ENCODE measurements around the gene GDF15.
"Not testable (repeated sequence)": the region's sequence is repeated elsewhere in the genome, so short reads cannot be mapped to it uniquely, and the experiment has no call there.

The GDF15 gene

GRCh38 chr19:18379803-18380747 is 5.9 kb upstream of the GDF15 start (continued):
- TF ChIP-seq ZNF280D (tag by site-specific recombination; IDR thresholded peaks at IDR 0.05), result no peak
- no peak for TF ChIP-seq ZNF561 (tag by site-specific recombination; IDR thresholded peaks at IDR 0.05; ENCODE audit: borderline replicate concordance)
- no peak for TF ChIP-seq ZFHX2 (tag by site-specific recombination; conservative IDR thresholded peaks at IDR 0.05)
- TF ChIP-seq ZNF292 (tag by site-specific recombination; IDR thresholded peaks at IDR 0.05; ENCODE audit: borderline replicate concordance, low read depth), result no peak
- no peak for TF ChIP-seq SETDB1 (IDR thresholded peaks at IDR 0.05; ENCODE audit: insufficient read length, low read length)
- TF ChIP-seq ZBTB17 (tag by site-specific recombination; IDR thresholded peaks at IDR 0.05), result peak; percentile 89
- TF ChIP-seq ELK4 (IDR thresholded peaks at IDR 0.05; ENCODE audit: borderline replicate concordance, low read depth, low read length), result no peak
- TF ChIP-seq SCRT1 (tag by site-specific recombination; IDR thresholded peaks at IDR 0.05; ENCODE audit: borderline replicate concordance), result no peak
- no peak for TF ChIP-seq ZNF133 (tag by site-specific recombination; IDR thresholded peaks at IDR 0.05)
- TF ChIP-seq ZNF398 (tag by site-specific recombination; IDR thresholded peaks at IDR 0.05), result peak; percentile 81
- TF ChIP-seq ZNF37A (tag by site-specific recombination; IDR thresholded peaks at IDR 0.05), result no peak
- no peak for TF ChIP-seq ZNF132 (tag by site-specific recombination; IDR thresholded peaks at IDR 0.05; ENCODE audit: borderline replicate concordance)
- no peak for TF ChIP-seq ZNF664 (tag by site-specific recombination; IDR thresholded peaks at IDR 0.05)
- peak; percentile 93 for TF ChIP-seq ATF2 (tag by site-specific recombination; IDR thresholded peaks at IDR 0.05; ENCODE audit: low read depth)
- peak; percentile 61 for TF ChIP-seq ZIC2 (tag by site-specific recombination; IDR thresholded peaks at IDR 0.05)
- no peak for TF ChIP-seq ZNF560 (tag by site-specific recombination; IDR thresholded peaks at IDR 0.05; ENCODE audit: borderline replicate concordance)
- no peak for TF ChIP-seq ZNF580 (tag by site-specific recombination; IDR thresholded peaks at IDR 0.05)

GRCh38 chr19:18380843-18381242 is 5.1 kb upstream of the GDF15 start:
- CTCF ChIA-PET, result interaction anchor here (0.6 to 1.7 kb wide), 7 partner anchors 8 to 108 kb away, joined by 3 to 6 read pairs (median 4); no protein-coding TSS in a partner anchor
- no peak overlapping the region for H3K27ac ChIP-seq (ENCODE audit: extremely low read depth, low read depth, low read length)
- H3K4me3 ChIP-seq (ENCODE audit: low read depth, low read length), result no peak overlapping the region
- TF ChIP-seq REST (tag by site-specific recombination; IDR thresholded peaks at IDR 0.05), result no peak
- TF ChIP-seq ZNF600 (tag by site-specific recombination; IDR thresholded peaks at IDR 0.05), result no peak
- peak; percentile 98 for TF ChIP-seq ZNF121 (tag by site-specific recombination; IDR thresholded peaks at IDR 0.05)
- H3K9me3 ChIP-seq (ENCODE audit: control insufficient read depth, insufficient read depth, low read depth, low read length), result no peaks in the 10 kb centered on the region
- H3K36me3 ChIP-seq (ENCODE audit: control insufficient read depth in 2 of 2, insufficient read depth in 1 of 2, low read length in 2 of 2), result no peaks in the 10 kb centered on the region
- POLR2A ChIA-PET, result interaction anchor here (0.7 to 1.3 kb wide), 7 partner anchors 7 to 99 kb away, joined by 3 to 10 read pairs (median 4); partner anchors contain the start of genes JUND and SSBP4
- H3K4me1 ChIP-seq (ENCODE audit: control insufficient read depth, insufficient read depth, low read length), result no peaks in the 10 kb centered on the region

- POLR2A ChIA-PET, result interaction anchor here (0.9 kb wide), 1 partner anchor 102 kb away, joined by 3 read pairs; no protein-coding TSS in a partner anchor
- not testable (repeated sequence) for H3K27ac ChIP-seq (ENCODE audit: extremely low read depth, low read depth, low read length); H3K4me1 ChIP-seq (ENCODE audit: control insufficient read depth, insufficient read depth, low read length); H3K4me3 ChIP-seq (ENCODE audit: low read depth, low read length); H3K36me3 ChIP-seq (ENCODE audit: control insufficient read depth in 2 of 2, insufficient read depth in 1 of 2, low read length in 2 of 2); H3K9me3 ChIP-seq (ENCODE audit: control insufficient read depth, insufficient read depth, low read depth, low read length)
- CTCF ChIA-PET, result interaction anchor here (0.6 to 0.7 kb wide), 2 partner anchors 28 to 79 kb away, joined by 3 to 4 read pairs; no protein-coding TSS in a partner anchor
These were observed 2.3 kb upstream of the GDF15 start for GRCh38 chr19:18383622-18384021.
